HEK293T (cell line): ENCODE results near the gene STAM2.
"Not testable (repeated sequence)": the region's sequence is repeated elsewhere in the genome, so short reads cannot be mapped to it uniquely, and the experiment has no call there.

ENCODE experiments used
- ARNT ChIP-seq: fragments of 450-650 bp; IDR thresholded peaks from 2 replicates; pipeline ENCODE4 v1.6.1; 2017; ENCODE audit warnings: mild to moderate bottlenecking
- BHLHE40 ChIP-seq: fragments of 450-650 bp; IDR thresholded peaks from 2 replicates; pipeline ENCODE4 v1.6.1; 2016; ENCODE audit warnings: mild to moderate bottlenecking, moderate library complexity, borderline replicate concordance
- ELF4 ChIP-seq: fragments of 450-650 bp; IDR thresholded peaks from 2 replicates; pipeline ENCODE4 v1.6.1; 2017; ENCODE audit warnings: antibody characterized with exemption
- FOXM1 ChIP-seq: fragments of 450-650 bp; IDR thresholded peaks from 2 replicates; pipeline ENCODE4 v1.6.1; 2017; ENCODE audit warnings: mild to moderate bottlenecking, borderline replicate concordance
- HDGF ChIP-seq: fragments of 450-650 bp; IDR thresholded peaks from 2 replicates; pipeline ENCODE4 v1.6.1; 2017; ENCODE audit warnings: antibody characterized with exemption, borderline replicate concordance
- SP1 ChIP-seq: fragments of 450-650 bp; IDR thresholded peaks from 2 replicates; pipeline ENCODE4 v1.6.1; 2017
- SUZ12 ChIP-seq: fragments of 450-650 bp; IDR thresholded peaks from 2 replicates; pipeline ENCODE4 v1.6.1; 2016; ENCODE audit warnings: mild to moderate bottlenecking
- ZNF384 ChIP-seq: fragments of 450-650 bp; IDR thresholded peaks from 2 replicates; pipeline ENCODE4 v1.6.1; 2016
- TF ChIP-seq, protein P1 (sequence below): fragments of 450-650 bp; IDR thresholded peaks from 2 replicates; pipeline ENCODE4 v1.6.1; 2016

DNA sequence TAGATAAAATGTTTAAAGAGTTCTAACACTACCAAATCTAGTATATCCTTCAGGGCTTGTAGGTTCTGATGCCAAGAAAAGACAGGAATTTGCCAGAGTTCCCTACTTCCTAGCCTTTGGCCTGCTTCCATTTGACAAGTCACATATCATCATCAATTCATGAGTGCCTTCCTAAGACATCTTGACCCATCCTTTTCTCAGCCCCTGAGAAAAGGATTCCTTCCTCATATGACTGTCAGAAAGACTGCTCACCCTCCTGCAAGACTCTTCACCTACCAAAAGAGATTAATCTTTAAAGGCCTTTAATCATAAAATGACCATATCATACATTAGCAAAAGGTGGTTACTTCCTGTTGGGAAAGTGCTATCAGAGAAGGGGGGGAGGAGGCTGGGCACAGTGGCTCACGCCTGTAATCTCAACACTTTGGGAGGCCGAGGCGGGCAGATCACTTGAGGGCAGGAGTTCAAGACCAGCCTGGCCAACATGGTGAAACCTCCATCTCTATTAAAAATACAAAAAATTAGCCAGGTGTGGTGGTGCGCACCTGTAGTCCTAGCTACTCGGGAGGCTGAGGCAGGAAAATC is 3.3 kb downstream of the STAM2 start:
- TF ChIP-seq, protein P1, sequence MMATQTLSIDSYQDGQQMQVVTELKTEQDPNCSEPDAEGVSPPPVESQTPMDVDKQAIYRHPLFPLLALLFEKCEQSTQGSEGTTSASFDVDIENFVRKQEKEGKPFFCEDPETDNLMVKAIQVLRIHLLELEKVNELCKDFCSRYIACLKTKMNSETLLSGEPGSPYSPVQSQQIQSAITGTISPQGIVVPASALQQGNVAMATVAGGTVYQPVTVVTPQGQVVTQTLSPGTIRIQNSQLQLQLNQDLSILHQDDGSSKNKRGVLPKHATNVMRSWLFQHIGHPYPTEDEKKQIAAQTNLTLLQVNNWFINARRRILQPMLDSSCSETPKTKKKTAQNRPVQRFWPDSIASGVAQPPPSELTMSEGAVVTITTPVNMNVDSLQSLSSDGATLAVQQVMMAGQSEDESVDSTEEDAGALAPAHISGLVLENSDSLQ: not testable (repeated sequence)
- not testable (repeated sequence) for TF ChIP-seq ZNF384, SUZ12, ELF4, BHLHE40, FOXM1, HDGF, ARNT, SP1
